ENCODE data around the gene MIP.

DNA sequence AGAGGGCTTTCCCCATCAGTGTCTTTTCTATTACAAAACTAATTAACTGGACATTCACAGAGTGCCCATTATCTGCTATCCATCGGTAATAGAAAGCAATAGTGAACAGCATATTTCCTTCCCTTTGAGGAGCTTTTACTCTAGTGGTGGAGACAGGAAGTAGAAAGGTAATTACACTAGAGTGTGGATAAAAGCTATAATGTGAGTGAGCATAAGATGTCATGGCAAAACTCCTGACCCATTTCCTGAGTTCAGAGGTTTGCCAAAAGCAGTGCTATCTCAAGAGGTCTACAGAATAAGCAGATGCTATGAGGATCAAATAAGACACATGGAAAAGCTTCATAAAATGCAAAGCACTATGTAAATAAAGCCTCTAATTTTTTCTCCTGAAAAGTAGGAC lies 29.3 kb downstream of the MIP start:
- TF ChIP-seq CTCF (conservative IDR thresholded peaks at IDR 0.05) = no peak
- TF ChIP-seq ZFX (IDR thresholded peaks at IDR 0.05) = no peak
